HG02973 (cell line): ENCODE measurements around the gene LAMA4.
"Not testable (repeated sequence)": the region's sequence is repeated elsewhere in the genome, so short reads cannot be mapped to it uniquely, and the experiment has no call there.

ENCODE experiments used
- ATAC-seq: cut with Tn5 transposase; IDR thresholded peaks from one replicate; pipeline ENCODE4 v1.9.1; 2021; ENCODE audit warnings: moderate library complexity; ENCODE audit not compliant: unreplicated experiment

The LAMA4 gene

GRCh38 chr6:112218563-112218962 lies 35.8 kb downstream of the LAMA4 start:
- no peak for ATAC-seq

GRCh38 chr6:112216662-112217551 lies 37.5 kb downstream of the LAMA4 start:
- no peak for ATAC-seq

- ATAC-seq, result no peak
Observed at GRCh38 chr6:112215488-112216284, 38.7 kb downstream of the LAMA4 start.

- ATAC-seq, result no peak
Observed at GRCh38 chr6:112214739-112215269, 39.6 kb downstream of the LAMA4 start.

- ATAC-seq, result no peak
Observed at GRCh38 chr6:112210852-112211251, 43.5 kb downstream of the LAMA4 start.

GRCh38 chr6:112209131-112209530 lies 45.2 kb downstream of the LAMA4 start:
- ATAC-seq, result no peak

- ATAC-seq, result no peak
Observed at GRCh38 chr6:112207776-112208175, 46.6 kb downstream of the LAMA4 start.

- ATAC-seq, result no peak
Observed at GRCh38 chr6:112207131-112207530, 47.2 kb downstream of the LAMA4 start.

GRCh38 chr6:112206110-112206458 lies 48.3 kb downstream of the LAMA4 start:
- no peak for ATAC-seq

GRCh38 chr6:112205427-112206109 lies 48.8 kb downstream of the LAMA4 start:
- no peak for ATAC-seq

- no peak for ATAC-seq
Observed at GRCh38 chr6:112204350-112204706, 50.0 kb downstream of the LAMA4 start.

GRCh38 chr6:112203577-112204349 lies 50.6 kb downstream of the LAMA4 start:
- no peak for ATAC-seq

GRCh38 chr6:112202639-112203341 lies 51.6 kb downstream of the LAMA4 start:
- peak; percentile 59 for ATAC-seq

- ATAC-seq, result not testable (repeated sequence)
Observed at GRCh38 chr6:112200185-112200914, 54.0 kb downstream of the LAMA4 start.

GRCh38 chr6:112199001-112199403 lies 55.4 kb downstream of the LAMA4 start:
- ATAC-seq, result no peak

GRCh38 chr6:112198582-112198981 lies 55.8 kb downstream of the LAMA4 start:
- no peak for ATAC-seq

GRCh38 chr6:112197636-112198035 lies 56.7 kb downstream of the LAMA4 start:
- ATAC-seq, result no peak

GRCh38 chr6:112196306-112196705 lies 58.1 kb downstream of the LAMA4 start:
- no peak for ATAC-seq

GRCh38 chr6:112195166-112195565 lies 59.2 kb downstream of the LAMA4 start:
- ATAC-seq, result no peak
